HepG2 (cell line): ENCODE results near the gene SLFN14. TPM values are rescaled to one million over a fixed set of nuclear protein-coding genes. Genes with fewer than 3 reads are reported as not detected.

Experiments used
- CENPT ChIP-seq: sonication (generic); formaldehyde crosslinking; IDR thresholded peaks from 2 replicates; pipeline ENCODE4 v1.8.0; 2022; ENCODE audit warnings: low read depth, mild to moderate bottlenecking, moderate library complexity, missing genetic modification reagents
- IKZF1 ChIP-seq: fragments of 450-650 bp; IDR thresholded peaks from 2 replicates; pipeline ENCODE4 v1.7.1; 2016
- KLF15 ChIP-seq: sonication (generic); formaldehyde crosslinking; IDR thresholded peaks from 2 replicates; pipeline ENCODE4 v1.8.1; 2023; ENCODE audit warnings: borderline replicate concordance, mild to moderate bottlenecking, inconsistent platforms, missing genetic modification reagents, mixed read lengths
- SP5 ChIP-seq: IDR thresholded peaks from 2 replicates; pipeline ENCODE4 v1.6.1; 2016; ENCODE audit warnings: low read depth, borderline replicate concordance
- STAT5B ChIP-seq: sonication (generic); formaldehyde crosslinking; IDR thresholded peaks from 2 replicates; pipeline ENCODE4 v1.4.0; 2020; ENCODE audit warnings: missing genetic modification reagents
- THYN1 ChIP-seq: sonication (generic); formaldehyde crosslinking; IDR thresholded peaks from 2 replicates; pipeline ENCODE4 v1.8.1; 2023; ENCODE audit warnings: low read depth, mild to moderate bottlenecking, moderate library complexity, missing genetic modification reagents, borderline replicate concordance
- YY1 ChIP-seq: IDR thresholded peaks from 2 replicates; pipeline ENCODE4 v1.6.1; 2011; ENCODE audit warnings: low read length, low read depth, moderate library complexity, mild to moderate bottlenecking; ENCODE audit not compliant: insufficient read depth, insufficient replicate concordance
- ZMAT3 ChIP-seq: sonication (generic); formaldehyde crosslinking; conservative IDR thresholded peaks from 2 replicates; pipeline ENCODE4 v1.7.0; 2021; ENCODE audit warnings: missing genetic modification reagents
- ZNF207 ChIP-seq: fragments of 450-650 bp; IDR thresholded peaks from 2 replicates; pipeline ENCODE4 v1.6.1; 2016; ENCODE audit warnings: antibody characterized with exemption, borderline replicate concordance
- ZNF33B ChIP-seq: sonication (generic); formaldehyde crosslinking; IDR thresholded peaks from 2 replicates; pipeline ENCODE4 v1.5.1; 2020; ENCODE audit warnings: mild to moderate bottlenecking, missing genetic modification reagents
- ZNF747 ChIP-seq: sonication (generic); formaldehyde crosslinking; IDR thresholded peaks from 2 replicates; pipeline ENCODE4 v1.8.1; 2023; ENCODE audit warnings: missing genetic modification reagents, mild to moderate bottlenecking, borderline replicate concordance
- polyA plus RNA-seq, 8 experiments: library from polyadenylated mRNA; depleted of rRNA in 3 of 8; stranded (reverse) in 7 of 8; unstranded in 1 of 8; fragments of >200 nt; fragmentation: Illumina TruSeq in 4 of 8; extraction: Trizol in 4 of 8; gene quantifications; 2 replicates each; pipeline versions ENCODE4 v1.2.1 to v1.2.3, GENCODE V29; 2011 to 2016; ENCODE audit warnings: low read depth in 4 of 8, missing spikeins in 1 of 8, mixed read lengths in 1 of 8; ENCODE audit not compliant: insufficient read depth in 1 of 8
- total RNA-seq, 5 experiments: library from RNA; depleted of rRNA; stranded (reverse); fragments of >200 nt; fragmentation: Illumina TruSeq; extraction: Trizol; gene quantifications; 2 replicates each; pipeline ENCODE4 v1.2.3, GENCODE V29; 2016; ENCODE audit warnings: low read depth in 1 of 5
- TF ChIP-seq, protein P1 (sequence below): sonication (generic); formaldehyde crosslinking; IDR thresholded peaks from 2 replicates; pipeline ENCODE4 v1.9.0; 2021; ENCODE audit warnings: missing genetic modification reagents, borderline replicate concordance
- TF ChIP-seq, protein P2 (sequence below): sonication (generic); formaldehyde crosslinking; IDR thresholded peaks from 2 replicates; pipeline ENCODE4 v1.4.0; 2020; ENCODE audit warnings: missing genetic modification reagents
- TF ChIP-seq, protein P3 (sequence below): sonication (generic); formaldehyde crosslinking; IDR thresholded peaks from 2 replicates; pipeline ENCODE4 v1.4.0; 2020; ENCODE audit warnings: missing genetic modification reagents, borderline replicate concordance
- TF ChIP-seq, protein P4 (sequence below): sonication (generic); formaldehyde crosslinking; conservative IDR thresholded peaks from 2 replicates; pipeline ENCODE4 v1.8.0; 2022; ENCODE audit warnings: low read depth, missing genetic modification reagents
- TF ChIP-seq, protein P5 (sequence below): sonication (generic); formaldehyde crosslinking; IDR thresholded peaks from 2 replicates; pipeline ENCODE4 v1.4.0; 2020; ENCODE audit warnings: missing genetic modification reagents, borderline replicate concordance
- TF ChIP-seq, protein P6 (sequence below): sonication (generic); formaldehyde crosslinking; IDR thresholded peaks from 2 replicates; pipeline ENCODE4 v1.8.0; 2022; ENCODE audit warnings: missing genetic modification reagents, mild to moderate bottlenecking, borderline replicate concordance

Gene SLFN14
- total and polyA plus RNA-seq, 2 of the 13 experiments (the other 11 are each of a cell fraction or from before 2014, with no cell fraction given): not detected

DNA sequence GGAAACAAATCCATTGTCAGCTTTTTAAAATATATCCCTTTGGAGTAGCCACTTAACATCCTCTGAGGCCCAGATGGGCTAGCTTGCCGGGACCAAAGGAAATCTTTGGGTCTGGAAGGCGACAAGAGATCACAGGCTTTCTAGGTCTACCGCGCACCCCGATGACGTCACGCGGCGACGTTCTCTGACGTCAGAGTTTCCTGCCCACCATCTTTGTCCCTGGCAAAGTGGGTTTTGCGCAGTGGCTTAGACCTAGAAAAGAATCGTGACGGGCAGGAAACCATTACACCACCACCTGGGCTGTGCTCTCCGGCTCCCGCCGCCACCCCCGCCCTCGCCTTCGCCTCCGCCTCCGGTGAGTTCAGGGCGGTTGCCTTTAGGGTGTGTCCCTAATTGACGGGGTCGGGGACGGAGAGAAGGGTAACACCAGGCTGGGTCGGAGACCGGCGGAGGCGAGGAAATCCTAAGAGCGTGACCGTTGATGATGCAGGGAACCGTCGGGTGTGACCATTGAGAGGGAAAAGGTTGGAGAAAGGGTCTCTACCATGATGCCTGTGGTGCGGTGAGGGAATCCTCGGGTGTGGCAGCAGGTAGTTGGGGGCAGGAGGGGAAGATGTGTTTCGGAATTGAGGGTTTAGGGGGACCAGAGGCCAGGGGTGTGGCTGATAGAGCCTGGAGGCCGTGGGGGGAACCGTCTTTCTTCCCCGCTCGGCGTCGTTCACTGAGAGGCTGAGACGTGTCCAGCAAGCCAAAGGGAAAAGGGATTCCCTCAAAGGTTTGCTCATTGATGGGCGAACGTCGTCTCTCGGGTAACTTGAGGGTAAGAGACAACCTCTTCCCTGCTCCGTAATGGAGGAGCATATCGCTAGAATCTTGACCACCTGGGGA lies 26.7 kb upstream of the SLFN14 start, which contains the start of gene AP2B1 (continued):
- TF ChIP-seq, protein P1, sequence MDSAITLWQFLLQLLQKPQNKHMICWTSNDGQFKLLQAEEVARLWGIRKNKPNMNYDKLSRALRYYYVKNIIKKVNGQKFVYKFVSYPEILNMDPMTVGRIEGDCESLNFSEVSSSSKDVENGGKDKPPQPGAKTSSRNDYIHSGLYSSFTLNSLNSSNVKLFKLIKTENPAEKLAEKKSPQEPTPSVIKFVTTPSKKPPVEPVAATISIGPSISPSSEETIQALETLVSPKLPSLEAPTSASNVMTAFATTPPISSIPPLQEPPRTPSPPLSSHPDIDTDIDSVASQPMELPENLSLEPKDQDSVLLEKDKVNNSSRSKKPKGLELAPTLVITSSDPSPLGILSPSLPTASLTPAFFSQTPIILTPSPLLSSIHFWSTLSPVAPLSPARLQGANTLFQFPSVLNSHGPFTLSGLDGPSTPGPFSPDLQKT (CRISPR knock-in tag): 0 out of 2 replicates have a peak, but pooled peaks have one; percentile 37
- TF ChIP-seq THYN1 (CRISPR knock-in tag) (no peak), KLF15 (no peak), ZNF33B (CRISPR knock-in tag) (no peak), CENPT (CRISPR knock-in tag) (no peak), SP5 (CRISPR knock-in tag) (peak; percentile 19; the same call in 1 of the 2 replicates), ZNF747 (CRISPR knock-in tag) (peak; percentile 67; the same call in 1 of the 2 replicates), YY1 (peak; percentile 98), IKZF1 (no peak), ZNF207 (no peak), ZMAT3 (CRISPR knock-in tag) (0 out of 2 replicates have a peak, but pooled peaks have one; percentile 19), STAT5B (CRISPR knock-in tag) (peak; percentile 68; the same call in 1 of the 2 replicates)
- TF ChIP-seq, protein P2, sequence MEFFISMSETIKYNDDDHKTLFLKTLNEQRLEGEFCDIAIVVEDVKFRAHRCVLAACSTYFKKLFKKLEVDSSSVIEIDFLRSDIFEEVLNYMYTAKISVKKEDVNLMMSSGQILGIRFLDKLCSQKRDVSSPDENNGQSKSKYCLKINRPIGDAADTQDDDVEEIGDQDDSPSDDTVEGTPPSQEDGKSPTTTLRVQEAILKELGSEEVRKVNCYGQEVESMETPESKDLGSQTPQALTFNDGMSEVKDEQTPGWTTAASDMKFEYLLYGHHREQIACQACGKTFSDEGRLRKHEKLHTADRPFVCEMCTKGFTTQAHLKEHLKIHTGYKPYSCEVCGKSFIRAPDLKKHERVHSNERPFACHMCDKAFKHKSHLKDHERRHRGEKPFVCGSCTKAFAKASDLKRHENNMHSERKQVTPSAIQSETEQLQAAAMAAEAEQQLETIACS (CRISPR knock-in tag): no peak
- TF ChIP-seq, protein P3, sequence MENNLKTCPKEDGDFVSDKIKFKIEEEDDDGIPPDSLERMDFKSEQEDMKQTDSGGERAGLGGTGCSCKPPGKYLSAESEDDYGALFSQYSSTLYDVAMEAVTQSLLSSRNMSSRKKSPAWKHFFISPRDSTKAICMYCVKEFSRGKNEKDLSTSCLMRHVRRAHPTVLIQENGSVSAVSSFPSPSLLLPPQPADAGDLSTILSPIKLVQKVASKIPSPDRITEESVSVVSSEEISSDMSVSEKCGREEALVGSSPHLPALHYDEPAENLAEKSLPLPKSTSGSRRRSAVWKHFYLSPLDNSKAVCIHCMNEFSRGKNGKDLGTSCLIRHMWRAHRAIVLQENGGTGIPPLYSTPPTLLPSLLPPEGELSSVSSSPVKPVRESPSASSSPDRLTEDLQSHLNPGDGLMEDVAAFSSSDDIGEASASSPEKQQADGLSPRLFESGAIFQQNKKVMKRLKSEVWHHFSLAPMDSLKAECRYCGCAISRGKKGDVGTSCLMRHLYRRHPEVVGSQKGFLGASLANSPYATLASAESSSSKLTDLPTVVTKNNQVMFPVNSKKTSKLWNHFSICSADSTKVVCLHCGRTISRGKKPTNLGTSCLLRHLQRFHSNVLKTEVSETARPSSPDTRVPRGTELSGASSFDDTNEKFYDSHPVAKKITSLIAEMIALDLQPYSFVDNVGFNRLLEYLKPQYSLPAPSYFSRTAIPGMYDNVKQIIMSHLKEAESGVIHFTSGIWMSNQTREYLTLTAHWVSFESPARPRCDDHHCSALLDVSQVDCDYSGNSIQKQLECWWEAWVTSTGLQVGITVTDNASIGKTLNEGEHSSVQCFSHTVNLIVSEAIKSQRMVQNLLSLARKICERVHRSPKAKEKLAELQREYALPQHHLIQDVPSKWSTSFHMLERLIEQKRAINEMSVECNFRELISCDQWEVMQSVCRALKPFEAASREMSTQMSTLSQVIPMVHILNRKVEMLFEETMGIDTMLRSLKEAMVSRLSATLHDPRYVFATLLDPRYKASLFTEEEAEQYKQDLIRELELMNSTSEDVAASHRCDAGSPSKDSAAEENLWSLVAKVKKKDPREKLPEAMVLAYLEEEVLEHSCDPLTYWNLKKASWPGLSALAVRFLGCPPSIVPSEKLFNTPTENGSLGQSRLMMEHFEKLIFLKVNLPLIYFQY (CRISPR knock-in tag): peak; percentile 62; the same call in 1 of the 2 replicates
- TF ChIP-seq, protein P4, sequence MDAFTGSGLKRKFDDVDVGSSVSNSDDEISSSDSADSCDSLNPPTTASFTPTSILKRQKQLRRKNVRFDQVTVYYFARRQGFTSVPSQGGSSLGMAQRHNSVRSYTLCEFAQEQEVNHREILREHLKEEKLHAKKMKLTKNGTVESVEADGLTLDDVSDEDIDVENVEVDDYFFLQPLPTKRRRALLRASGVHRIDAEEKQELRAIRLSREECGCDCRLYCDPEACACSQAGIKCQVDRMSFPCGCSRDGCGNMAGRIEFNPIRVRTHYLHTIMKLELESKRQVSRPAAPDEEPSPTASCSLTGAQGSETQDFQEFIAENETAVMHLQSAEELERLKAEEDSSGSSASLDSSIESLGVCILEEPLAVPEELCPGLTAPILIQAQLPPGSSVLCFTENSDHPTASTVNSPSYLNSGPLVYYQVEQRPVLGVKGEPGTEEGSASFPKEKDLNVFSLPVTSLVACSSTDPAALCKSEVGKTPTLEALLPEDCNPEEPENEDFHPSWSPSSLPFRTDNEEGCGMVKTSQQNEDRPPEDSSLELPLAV (CRISPR knock-in tag): no peak
- TF ChIP-seq, protein P5, sequence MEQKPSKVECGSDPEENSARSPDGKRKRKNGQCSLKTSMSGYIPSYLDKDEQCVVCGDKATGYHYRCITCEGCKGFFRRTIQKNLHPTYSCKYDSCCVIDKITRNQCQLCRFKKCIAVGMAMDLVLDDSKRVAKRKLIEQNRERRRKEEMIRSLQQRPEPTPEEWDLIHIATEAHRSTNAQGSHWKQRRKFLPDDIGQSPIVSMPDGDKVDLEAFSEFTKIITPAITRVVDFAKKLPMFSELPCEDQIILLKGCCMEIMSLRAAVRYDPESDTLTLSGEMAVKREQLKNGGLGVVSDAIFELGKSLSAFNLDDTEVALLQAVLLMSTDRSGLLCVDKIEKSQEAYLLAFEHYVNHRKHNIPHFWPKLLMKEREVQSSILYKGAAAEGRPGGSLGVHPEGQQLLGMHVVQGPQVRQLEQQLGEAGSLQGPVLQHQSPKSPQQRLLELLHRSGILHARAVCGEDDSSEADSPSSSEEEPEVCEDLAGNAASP (CRISPR knock-in tag): peak; percentile 79
- TF ChIP-seq, protein P6, sequence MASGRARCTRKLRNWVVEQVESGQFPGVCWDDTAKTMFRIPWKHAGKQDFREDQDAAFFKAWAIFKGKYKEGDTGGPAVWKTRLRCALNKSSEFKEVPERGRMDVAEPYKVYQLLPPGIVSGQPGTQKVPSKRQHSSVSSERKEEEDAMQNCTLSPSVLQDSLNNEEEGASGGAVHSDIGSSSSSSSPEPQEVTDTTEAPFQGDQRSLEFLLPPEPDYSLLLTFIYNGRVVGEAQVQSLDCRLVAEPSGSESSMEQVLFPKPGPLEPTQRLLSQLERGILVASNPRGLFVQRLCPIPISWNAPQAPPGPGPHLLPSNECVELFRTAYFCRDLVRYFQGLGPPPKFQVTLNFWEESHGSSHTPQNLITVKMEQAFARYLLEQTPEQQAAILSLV (CRISPR knock-in tag): peak; percentile 83
